ENCODE measurements around the gene ZDHHC18. TPM values are rescaled to one million over a fixed set of nuclear protein-coding genes. Genes with fewer than 3 reads are reported as not detected.
A peak's percentile ranks its signal among the peaks of the same experiment; 100 is the strongest.

Gene ZDHHC18
- total RNA-seq, 4 donors from 2014 or later = 9.6 to 31.7 (median 20.8) TPM

GRCh38 chr1:26897351-26897750 is 70.9 kb downstream of the ZDHHC18 start:
- no peak for TF ChIP-seq CTCF (IDR thresholded peaks at IDR 0.05)
- TF ChIP-seq POLR2AphosphoS5 (IDR thresholded peaks at IDR 0.05) = no peak

GRCh38 chr1:26900001-26900814 is 73.7 kb downstream of the ZDHHC18 start, which contains the start of gene GPATCH3:
Gene GPATCH3, minus strand, starts transcription at chr1:26900467. Its CDS starts 25 bp downstream, at chr1:26900442.
- peak within 1 kb of the TSS; percentile 75 to 87 (median 76) for H3K4me3 ChIP-seq
- peak within 1 kb of the TSS; percentile 76 to 81 (median 78) for H3K27ac ChIP-seq (replicated peaks in 1 of 4)
- H3K9me3 ChIP-seq = no peaks in the 10 kb centered on the region
- H3K36me3 ChIP-seq = peaks cover 15 to 38% (median 32%) of the 10 kb centered on the region in 4 donors
- WGBS = under 1% methylated on average over 39 of the region's 50 CpGs
- no peaks in the 10 kb centered on the region for H3K27me3 ChIP-seq
- peaks cover 13 to 29% (median 23%) of the 10 kb centered on the region in 4 donors for H3K4me1 ChIP-seq
- TF ChIP-seq POLR2AphosphoS5 (IDR thresholded peaks at IDR 0.05) (peak; percentile 81 to 89), EP300 (IDR thresholded peaks at IDR 0.05) (no peak)
- DNase-seq (ENCODE audit: extremely low spot score) = peak; percentile 98
- intact Hi-C loops (cut with DNase I) = no loop called here

More at GRCh38 chr1:26897351-26897750, 70.9 kb downstream of the ZDHHC18 start:
- Histone ChIP-seq H3K36me3 (peaks cover 33 to 67% (median 61%) of the 10 kb centered on the region in 4 donors), H3K4me1 (peaks cover 13 to 29% (median 23%) of the 10 kb centered on the region in 4 donors), H3K27me3 (no peaks in the 10 kb centered on the region), H3K27ac (replicated peaks in 1 of 4) (no peak overlapping the region), H3K9me3 (no peaks in the 10 kb centered on the region), H3K4me3 (no peak overlapping the region)
- DNase-seq (ENCODE audit: extremely low spot score) = no peak
- 94% methylated on average over 9 of the region's 9 CpGs for WGBS
- intact Hi-C loops (cut with DNase I) = no loop called here

GRCh38 chr1:26900815-26901511 is 74.5 kb downstream of the ZDHHC18 start:
- Histone ChIP-seq H3K9me3 (no peaks in the 10 kb centered on the region), H3K4me1 (peaks cover 13 to 29% (median 23%) of the 10 kb centered on the region in 4 donors), H3K4me3 (peak overlapping the region; percentile 75 to 87 (median 76)), H3K27ac (replicated peaks in 1 of 4) (peak overlapping the region; percentile 76 to 81 (median 78)), H3K27me3 (no peaks in the 10 kb centered on the region), H3K36me3 (peaks cover 11 to 31% (median 25%) of the 10 kb centered on the region in 4 donors)
- intact Hi-C loops (cut with DNase I) = no loop called here
- no peak for DNase-seq (ENCODE audit: extremely low spot score)
- 72% methylated on average over 18 of the region's 18 CpGs for WGBS
- TF ChIP-seq CTCF (IDR thresholded peaks at IDR 0.05) (no peak), EP300 (IDR thresholded peaks at IDR 0.05) (no peak), POLR2AphosphoS5 (IDR thresholded peaks at IDR 0.05) (no peak), POLR2A (IDR thresholded peaks at IDR 0.05; ENCODE audit: low read depth) (no peak)

Small RNA genes lying within 50 kb of the gene (small RNA-seq; reads per million reads assigned to genes)
- 0 reads per million in 3 donors for gene RN7SL165P

Other genes with a start within 250 kb of the ZDHHC18 start
- 10 to 100 TPM; 36.8 to 76.2 (median 44.5) TPM for gene ARID1A, start 130.7 kb upstream of the ZDHHC18 start, total RNA-seq
- 10 to 100 TPM; 11.8 to 15.2 (median 13.7) TPM for gene PIGV, start 38.7 kb upstream of the ZDHHC18 start, total RNA-seq
- 1 to 10 TPM in 1 of 4 donors, under 1 TPM in 1, not detected in 2; 0.33 to 1.7 TPM for gene SFN, start 36.5 kb downstream of the ZDHHC18 start, total RNA-seq
- gene GPN2, start 63.6 kb downstream of the ZDHHC18 start, total RNA-seq = 10 to 100 TPM in 3 of 4 donors, 1 to 10 TPM in 1; 9.6 to 16.5 (median 14.1) TPM
- gene GPATCH3, start 73.8 kb downstream of the ZDHHC18 start, total RNA-seq = 10 to 100 TPM in 1 of 4 donors, 1 to 10 TPM in 3; 7.5 to 17.0 (median 8.8) TPM
- gene NR0B2, start 87.3 kb downstream of the ZDHHC18 start, total RNA-seq = not detected
- gene NUDC, start 95.1 kb downstream of the ZDHHC18 start, total RNA-seq = 10 to 100 TPM; 61.6 to 91.1 (median 81.5) TPM
- under 1 TPM in 2 of 4 donors, not detected in 2; 0.33 to 0.42 TPM for gene KDF1, start 133.8 kb downstream of the ZDHHC18 start, total RNA-seq
- gene TRNP1, start 167.0 kb downstream of the ZDHHC18 start, total RNA-seq = 10 to 100 TPM; 33.6 to 50.3 (median 41.5) TPM
- 100 to 1,000 TPM; 168 to 299 (median 239) TPM for gene TENT5B, start 186.2 kb downstream of the ZDHHC18 start, total RNA-seq